Middle frontal gyrus (tissue), 1 donor: Measurements from ENCODE around the gene HNRNPLL.

ENCODE experiments used
- DNase-seq: peaks from one replicate; pipeline ENCODE4 v3.0.0-alpha.2; 2015; ENCODE audit warnings: low spot score; ENCODE audit errors: extremely low spot score

Gene HNRNPLL

DNA sequence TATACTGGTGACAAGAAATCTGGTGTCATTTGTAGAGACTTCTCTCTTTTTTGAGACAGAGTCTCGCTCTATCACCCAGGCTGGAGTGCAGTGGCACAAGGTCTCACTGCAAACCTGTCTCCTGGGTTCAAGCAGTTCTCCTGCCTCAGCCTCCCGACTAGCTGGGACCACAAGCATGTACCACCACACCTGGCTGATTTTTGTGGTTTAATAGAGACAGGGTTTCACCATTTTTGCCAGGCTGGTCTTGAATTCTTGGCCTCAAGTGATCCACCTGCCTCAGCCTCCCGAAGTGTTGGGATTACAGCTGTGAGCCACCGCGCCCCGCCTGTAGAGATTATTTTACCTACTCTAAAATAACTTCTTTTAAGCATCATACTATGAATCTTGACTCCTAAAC, 6.5 kb downstream of the HNRNPLL start:
- DNase-seq, result no peak

DNA sequence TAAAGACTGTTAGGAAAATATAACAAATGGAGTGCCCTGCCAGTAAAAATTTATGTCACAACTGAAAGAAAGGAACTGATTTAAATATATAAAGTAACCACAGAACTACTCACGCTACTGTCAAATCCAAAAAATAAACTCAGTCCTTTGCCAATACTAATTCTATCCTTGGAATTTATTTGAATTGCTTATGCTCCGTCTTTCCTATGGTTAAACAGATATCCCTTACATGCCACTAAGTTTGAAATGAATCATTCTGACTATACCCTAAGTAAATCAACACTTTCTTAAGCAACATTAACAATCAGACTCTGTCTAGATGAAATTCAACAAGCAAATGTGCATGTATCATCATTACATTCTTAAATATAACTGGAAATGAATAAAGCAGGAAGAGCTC, 9.8 kb downstream of the HNRNPLL start:
- no peak for DNase-seq

DNA sequence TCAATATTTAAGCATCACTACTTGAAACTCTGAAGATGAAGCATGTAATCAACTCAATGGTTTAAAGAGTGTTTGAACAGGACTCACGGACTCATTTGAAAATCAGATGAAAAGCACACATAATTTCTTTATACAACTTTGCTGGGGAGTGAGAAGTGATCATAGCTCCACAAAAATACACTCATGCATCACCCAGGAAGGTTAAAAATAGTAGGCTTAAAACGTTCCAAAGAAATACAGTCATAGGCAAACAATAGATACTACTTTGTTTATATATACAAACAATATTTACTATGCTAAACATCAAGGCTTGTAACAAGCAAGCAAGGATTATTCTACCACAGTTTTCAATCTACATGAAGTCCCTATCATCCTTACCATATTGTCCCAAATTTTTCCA, 11.6 kb downstream of the HNRNPLL start:
- DNase-seq, result no peak

DNA sequence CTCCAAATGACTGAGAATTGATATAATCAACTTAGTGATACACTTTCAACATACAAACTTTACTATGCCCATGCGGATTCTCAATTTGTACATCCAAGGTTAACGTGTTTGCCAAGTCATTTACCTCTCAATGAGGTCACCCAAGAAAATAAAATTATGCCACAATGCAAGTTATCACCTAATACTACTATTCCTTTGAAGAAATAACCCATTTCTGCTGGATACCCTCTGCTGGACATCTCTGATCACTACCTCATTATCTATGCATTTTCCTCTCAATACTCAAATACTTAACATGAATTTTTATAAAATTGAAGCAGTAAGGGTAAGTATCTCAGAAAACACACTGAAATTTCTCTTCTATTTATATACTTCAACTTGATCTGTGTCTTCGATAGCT, 12.7 kb downstream of the HNRNPLL start:
- DNase-seq, result no peak

DNA sequence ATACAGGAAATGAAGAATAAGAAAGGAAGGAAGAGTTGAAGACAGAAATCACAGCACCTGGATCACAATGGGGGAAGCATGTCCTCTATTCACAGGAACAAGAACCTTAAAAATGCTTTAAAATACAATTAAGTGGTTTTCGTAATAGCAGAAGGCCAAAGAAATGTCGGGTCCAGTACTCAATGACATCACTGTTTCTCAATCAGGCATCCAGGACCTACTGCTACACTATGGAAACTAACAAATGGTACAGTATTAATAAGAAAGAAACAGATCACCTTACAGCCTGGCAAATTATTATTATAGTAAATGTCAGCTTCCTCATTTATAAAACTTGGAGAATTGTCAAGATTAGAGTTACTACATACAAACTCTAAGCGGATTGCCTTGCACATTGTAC, 15.8 kb downstream of the HNRNPLL start:
- no peak for DNase-seq

DNA sequence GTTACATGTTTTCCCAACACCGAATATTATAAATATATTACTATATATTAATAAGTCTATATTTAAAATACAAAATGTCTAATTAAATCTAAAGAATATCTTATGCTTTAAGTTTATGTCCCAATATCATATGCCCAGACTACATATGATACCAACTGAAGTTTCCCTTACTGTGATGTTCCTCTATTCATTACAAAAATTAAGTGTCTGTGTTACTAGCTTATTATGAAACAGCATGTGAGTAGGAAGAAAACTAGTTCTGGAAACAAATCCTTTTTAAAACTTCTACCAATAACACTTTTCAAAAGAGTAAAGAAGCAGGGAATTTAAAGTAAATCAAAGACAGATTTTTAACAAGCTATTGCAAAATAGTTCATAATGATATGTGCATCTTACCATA, 17.8 kb downstream of the HNRNPLL start:
- DNase-seq, result no peak

DNA sequence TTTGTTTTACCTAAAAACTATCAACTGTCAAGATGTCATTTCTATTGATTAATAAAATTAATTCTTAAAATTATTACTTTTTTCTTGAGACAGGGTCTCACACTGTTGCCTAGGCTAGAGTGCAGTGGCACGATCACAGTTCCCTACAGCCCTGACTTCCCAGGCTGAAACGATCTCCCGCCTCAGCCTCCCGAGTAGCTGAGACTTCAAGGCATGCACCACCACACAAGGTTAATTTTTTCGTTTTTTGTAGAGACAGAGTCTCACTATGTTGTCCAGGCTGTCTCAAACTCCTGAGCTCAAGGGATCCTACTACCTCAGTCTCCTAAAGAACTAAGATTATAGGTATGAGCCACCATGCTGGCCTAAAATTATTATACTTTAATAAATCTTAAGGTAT, 18.7 kb downstream of the HNRNPLL start:
- DNase-seq, result no peak

DNA sequence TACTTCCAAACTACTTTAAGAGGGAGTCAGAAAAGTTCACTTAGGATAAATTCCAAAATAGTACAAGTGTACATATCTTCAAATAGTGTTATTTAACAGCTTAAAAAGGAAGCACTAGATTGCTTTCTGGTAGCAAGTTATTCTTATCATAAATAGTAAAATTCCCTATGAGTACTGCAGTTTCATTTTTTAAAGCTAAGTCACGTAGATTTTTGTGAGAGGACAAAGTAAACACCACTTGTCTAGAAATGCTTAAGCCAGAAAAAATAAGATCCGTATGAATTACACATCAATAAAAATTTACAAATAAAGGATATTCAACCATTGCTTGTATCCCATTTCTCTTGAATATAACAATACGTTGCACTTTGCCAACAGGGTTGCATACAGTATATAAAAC, 19.2 kb downstream of the HNRNPLL start:
- DNase-seq, result no peak

DNA sequence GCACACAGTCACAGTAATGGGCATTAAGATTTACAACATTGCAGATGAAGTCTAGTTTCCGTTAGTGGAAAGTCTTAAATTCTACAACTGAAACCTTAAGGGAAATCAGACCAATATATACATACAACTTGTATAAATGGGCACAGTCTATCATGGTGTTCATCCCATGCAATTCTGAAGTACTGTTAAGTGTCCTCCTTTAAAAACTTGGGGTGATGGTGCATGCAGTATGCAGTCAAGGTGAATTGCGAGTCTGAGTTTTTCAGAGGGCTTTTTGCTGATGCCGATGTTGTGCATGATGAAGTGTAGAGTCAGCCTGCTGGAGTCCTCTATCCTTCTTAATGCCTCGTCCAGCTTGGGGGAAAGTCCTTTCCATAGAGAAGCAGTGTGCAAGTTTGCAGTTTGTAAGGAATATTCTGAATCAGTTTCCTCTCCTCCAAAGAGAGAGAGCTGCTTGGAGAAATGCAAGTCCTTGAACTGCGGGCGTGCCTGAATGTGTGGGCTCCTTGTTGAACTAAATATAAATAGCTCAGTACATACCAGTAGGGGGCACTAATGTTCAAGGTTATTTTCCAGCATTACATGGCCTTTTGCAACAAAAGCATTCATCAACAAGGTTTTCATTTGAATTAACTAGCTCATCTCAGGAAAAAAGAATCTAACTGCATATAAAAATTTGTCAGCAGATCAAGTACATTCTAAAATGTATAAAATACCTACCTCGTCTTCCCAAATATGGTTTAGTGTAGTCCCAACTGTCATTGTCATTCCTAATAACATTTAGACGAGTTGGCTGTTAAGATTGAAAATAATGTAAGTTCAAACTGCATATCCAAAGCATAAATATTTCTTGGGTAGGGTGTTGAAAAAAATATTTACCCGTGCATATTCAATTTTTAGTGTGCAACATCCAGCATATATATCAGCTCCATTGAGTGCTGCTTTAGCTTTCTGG, 21.3 kb downstream of the HNRNPLL start:
- DNase-seq, result peak; percentile 72

DNA sequence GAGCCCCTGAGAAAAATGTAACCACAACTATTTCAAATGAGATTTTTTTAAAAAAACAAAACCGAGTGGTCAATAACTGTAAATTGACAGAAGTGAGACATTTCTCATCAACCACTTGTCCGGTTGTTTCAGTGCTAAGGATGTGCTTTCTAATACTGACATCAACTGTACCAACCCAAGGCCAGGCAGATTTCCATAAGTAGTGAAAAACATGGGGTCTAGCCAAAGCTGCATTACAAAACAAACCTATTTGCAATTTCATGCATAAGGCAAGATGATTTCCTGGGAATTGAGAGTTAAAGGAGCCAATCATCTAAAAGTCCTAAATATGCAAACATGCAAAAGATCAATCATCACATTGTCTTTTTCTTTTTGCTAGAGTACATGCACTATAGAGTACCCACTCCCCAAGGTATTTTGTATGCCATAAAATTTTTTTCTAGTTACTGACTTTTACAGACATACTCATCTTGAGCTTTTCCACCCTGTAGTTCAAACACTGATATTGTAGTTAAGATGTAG, 22.6 kb downstream of the HNRNPLL start:
- DNase-seq, result no peak

DNA sequence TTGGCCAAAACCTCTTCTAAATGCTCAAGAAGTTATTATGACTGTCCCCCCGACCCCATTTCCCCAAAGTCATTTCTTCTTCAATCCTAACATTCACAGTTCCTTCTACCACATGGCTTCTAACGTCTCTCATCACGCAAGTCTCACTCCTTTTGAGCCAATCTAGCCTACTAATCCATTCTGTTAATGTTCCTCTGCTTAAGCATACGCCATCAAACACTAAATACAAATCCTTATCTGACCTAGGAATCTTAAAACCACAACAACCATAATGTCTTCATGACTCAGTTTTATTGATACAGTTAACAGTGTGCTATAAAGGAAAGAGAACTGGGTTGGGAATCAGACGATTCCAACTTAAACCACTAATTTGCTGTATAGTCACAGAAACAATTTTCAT, 23.9 kb downstream of the HNRNPLL start:
- no peak for DNase-seq

DNA sequence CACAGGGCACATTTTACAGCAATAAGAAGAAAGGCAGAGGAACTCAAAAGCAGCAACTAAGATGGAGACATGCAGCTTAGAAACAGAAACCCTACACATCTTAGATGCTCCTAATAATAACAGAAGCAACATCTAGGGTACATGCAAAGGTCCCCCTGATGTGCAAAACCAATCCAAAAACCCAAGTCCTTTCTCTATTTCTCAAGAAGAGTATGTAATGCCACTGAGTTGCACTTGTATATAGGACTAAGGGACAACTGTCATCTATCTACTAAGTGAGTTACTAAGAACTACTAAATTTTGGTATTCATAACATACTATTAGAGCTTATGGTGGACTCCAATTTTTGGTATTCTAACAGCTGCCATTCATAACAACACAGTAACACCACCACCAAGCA, 28.4 kb downstream of the HNRNPLL start:
- no peak for DNase-seq

DNA sequence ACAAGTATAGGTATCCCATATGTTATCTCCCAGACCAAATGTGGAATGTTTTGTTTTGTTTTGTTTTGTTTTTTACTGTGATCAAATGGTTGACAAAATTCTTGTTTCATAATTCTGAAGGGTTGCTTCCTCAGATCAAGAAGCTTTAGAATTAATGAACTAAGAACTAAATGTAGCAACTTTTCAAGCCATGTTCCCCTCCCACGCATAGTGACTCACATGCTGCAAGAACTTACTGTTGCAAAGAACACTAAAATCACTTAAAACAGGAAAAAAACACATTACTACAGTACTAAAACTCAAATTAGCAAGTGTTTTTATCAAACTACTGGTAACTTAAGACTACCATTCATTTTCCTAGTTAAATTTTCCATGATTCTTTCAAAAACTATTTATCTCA, 30.6 kb downstream of the HNRNPLL start:
- DNase-seq, result peak; percentile 70

DNA sequence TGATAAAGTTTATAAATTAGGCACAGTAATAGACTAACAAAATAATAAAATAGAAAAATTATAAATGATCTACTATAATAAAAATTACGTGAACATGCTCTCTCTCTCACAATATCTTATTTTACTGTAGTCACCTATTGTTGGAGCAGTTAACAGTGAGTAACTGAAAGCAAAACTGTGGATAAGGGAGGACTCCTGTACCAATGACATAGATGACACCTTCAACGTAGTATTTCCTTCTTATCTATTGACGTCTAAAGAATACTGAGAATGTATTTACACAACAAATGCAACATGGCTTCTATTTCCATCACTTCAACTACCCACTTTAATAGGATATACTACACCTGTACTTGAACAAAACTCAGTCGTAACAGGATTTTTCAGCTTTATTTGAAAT, 31.5 kb downstream of the HNRNPLL start:
- no peak for DNase-seq

DNA sequence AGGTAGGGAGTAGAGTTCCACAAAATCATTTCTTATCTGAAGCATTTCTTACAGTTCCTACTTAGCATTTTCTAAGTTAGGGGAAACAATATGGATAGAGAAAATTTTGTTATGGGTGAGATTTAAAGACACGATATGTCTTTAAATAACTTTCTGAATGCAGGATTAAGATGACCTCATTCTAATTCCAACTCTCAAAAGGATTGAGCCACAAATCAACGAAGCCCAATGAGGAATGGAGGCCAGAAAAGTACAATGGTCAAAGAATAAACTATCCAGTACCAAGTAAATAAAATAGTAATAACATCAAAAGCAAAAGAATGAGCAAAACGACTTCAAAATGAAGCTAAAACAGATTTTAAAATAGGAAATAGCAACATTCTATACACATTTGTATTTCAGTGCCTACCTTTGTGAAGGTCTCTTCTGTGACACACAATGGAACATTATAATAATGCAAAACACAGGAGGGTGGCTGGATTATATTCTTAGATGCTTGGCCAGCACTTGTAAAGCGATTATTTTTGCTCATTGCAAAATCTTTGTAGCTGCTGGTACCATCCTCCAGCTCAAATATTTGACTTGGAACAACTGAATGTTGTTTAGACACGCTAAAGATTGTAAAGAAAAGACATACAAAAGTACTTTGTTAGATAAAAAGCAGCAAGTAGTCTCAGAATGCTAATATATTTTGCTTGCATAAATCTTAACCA, 33.8 kb downstream of the HNRNPLL start:
- no peak for DNase-seq

DNA sequence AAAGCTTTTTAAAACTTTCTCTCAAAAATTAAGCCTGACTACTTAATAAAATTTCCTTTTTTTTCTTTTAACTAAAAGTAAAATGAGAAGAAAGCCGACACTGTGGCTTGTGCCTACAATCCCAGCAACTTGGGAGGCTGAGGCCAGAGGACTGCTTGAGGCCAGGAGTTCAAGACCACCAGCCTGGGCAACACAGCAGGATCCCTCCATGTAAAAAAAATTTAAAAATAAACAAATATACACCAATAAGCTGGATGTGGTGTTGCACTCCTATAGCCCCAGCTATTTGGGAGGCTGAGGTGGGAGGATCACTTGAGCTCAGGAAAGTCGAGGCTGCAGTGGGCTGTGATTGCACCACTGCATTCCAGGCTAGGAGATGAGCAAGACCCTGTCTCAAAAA, 37.4 kb downstream of the HNRNPLL start:
- DNase-seq, result no peak

DNA sequence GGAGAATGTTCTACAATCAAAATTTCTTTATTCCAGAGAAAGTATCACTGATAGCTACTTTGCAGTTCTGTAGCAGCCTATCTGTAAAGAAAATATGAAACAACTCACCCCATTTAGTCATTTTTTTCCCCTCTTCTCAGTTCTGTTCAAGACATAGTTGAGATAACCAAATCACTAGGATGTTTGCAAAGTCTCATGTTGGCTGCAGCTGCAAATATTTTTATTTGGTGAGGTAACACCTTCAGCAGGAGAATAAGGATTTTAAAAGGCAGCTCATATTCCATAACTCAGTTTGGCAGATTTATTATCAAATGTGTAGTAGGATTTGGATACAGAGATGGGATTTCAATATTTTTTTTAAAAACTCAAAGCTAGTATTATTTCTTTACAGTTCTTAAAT, 41.0 kb downstream of the HNRNPLL start:
- DNase-seq, result no peak

DNA sequence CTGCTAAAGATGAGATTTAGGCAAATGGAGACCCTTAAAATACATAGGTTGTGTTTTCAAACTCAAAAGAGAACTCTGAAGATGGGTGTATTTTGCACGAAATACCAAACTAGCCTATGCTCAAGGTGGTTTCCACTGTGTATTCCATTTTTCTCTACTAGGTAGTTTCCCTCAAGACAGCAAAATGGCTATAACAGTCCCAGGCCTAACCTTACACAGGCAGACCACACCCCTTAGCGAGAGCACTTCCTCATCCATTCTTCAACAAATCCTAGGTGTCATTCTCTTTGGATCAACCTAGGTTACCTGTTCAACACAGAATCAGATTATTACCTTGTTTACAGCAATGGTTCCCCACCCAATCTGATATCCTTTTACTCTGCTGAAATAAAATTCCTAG, 42.6 kb downstream of the HNRNPLL start:
- DNase-seq, result no peak

DNA sequence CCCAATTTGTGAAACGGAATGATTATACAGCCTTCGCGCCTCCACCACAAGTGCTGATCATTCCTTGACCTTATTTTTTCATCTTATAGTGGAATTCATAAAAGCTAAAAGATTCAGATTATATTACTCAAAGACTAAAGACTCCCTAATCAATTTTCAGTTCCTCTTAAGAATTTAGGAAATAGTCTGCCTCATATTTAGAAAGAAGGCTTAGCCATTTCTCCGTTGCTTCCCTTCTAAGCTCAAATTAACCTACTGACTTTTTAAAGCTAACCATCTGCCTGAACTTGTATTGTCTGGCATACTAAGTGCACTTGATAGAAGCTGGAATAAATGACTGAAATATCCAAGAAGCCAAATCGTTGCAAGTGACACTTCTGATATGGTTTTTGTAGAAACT, 44.7 kb downstream of the HNRNPLL start:
- DNase-seq, result no peak

DNA sequence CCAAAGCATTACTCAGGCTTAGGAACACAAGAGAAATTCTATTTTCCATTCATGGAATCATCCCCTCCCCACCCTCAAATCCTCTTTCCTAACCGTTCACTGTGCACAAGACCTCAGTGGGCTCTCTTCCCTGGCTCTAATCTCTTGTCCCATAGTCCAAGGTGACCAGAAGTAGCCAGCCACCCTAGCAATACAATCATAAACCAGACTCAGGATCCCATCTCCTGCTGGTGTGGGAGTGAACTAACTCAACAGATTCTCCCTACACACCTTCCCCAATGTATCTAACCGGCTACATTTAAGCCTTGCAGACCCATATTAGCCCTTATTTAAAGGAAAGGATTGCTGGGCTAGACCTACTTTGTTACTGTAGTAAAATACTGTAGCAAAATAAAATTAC, 45.5 kb downstream of the HNRNPLL start:
- DNase-seq, result no peak

DNA sequence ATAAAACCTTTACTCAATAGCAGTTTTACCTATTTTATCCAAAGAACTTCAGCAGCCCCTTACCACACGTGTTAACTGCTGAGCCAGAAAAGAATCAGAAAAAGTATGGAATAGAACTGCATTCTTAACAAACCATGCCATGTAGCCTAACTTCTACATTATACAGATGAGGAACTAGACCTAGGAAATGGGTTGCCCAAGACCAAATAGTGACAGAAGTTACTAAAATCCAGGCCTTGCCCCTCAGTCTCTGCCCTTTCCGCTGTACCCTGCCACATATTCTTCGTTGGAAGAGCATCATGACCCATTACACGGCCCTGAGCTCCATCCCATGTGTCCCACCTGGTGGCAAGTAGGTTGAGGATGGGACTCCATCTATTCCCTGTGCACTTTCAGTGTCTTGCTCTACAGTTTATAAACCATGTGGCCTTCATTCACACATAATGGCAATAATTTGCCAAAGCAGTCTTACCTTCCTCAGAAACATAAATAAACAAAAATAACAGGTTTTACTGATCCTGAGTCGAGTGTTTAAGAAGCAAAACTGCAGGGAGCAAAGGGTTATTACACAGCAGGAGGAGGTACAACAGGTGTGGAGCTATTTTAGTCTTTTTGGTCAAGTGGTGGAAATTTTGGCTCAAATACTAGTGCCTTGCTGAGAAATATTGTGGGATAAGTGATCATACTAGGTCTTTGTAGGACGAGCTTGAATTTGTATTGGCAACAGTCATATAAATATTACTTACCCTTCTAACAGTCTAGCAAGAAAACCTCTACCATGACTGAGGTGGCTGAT, 46.5 kb downstream of the HNRNPLL start:
- DNase-seq, result no peak
